ENCODE data around the gene PEX12.

PEX12 gene

DNA sequence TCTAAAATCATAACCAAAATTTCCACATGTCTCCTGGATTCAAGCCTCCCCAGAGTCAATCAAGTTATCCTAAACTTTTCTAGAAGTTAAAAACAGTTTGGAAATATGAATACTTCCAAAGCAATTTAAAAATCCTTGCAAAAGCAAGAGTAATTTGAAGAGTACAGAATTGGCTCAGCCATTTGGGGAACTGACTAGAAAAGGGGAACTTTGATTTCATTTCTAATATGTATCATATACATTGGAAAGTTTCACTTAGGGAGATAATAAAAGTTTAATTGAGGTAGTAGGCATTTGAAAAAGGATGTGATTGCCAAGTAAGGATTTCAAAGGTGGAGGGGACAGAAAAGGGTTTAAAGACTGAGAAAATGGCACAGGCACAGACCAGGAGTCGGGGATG lies 31.9 kb downstream of the PEX12 start:
- H3K27ac ChIP-seq = no peak overlapping the region
- TF ChIP-seq, protein P1, sequence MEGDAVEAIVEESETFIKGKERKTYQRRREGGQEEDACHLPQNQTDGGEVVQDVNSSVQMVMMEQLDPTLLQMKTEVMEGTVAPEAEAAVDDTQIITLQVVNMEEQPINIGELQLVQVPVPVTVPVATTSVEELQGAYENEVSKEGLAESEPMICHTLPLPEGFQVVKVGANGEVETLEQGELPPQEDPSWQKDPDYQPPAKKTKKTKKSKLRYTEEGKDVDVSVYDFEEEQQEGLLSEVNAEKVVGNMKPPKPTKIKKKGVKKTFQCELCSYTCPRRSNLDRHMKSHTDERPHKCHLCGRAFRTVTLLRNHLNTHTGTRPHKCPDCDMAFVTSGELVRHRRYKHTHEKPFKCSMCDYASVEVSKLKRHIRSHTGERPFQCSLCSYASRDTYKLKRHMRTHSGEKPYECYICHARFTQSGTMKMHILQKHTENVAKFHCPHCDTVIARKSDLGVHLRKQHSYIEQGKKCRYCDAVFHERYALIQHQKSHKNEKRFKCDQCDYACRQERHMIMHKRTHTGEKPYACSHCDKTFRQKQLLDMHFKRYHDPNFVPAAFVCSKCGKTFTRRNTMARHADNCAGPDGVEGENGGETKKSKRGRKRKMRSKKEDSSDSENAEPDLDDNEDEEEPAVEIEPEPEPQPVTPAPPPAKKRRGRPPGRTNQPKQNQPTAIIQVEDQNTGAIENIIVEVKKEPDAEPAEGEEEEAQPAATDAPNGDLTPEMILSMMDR (IDR thresholded peaks at IDR 0.05) = no peak
- TF ChIP-seq ZFX (IDR thresholded peaks at IDR 0.05; ENCODE audit: borderline replicate concordance) = no peak

- no peak for TF ChIP-seq ZFX (IDR thresholded peaks at IDR 0.05; ENCODE audit: borderline replicate concordance)
- TF ChIP-seq, protein P1 (IDR thresholded peaks at IDR 0.05) = no peak
- H3K27ac ChIP-seq = no peak overlapping the region
Observed at GRCh38 chr17:35545150-35545549, 33.2 kb downstream of the PEX12 start.

- TF ChIP-seq, protein P1 (IDR thresholded peaks at IDR 0.05) = no peak
- no peak for TF ChIP-seq ZFX (IDR thresholded peaks at IDR 0.05; ENCODE audit: borderline replicate concordance)
- H3K27ac ChIP-seq = no peak overlapping the region
Observed at GRCh38 chr17:35543856-35544255, 34.5 kb downstream of the PEX12 start.

GRCh38 chr17:35542990-35543389 lies 35.4 kb downstream of the PEX12 start:
- H3K27ac ChIP-seq = no peak overlapping the region

GRCh38 chr17:35541434-35541833 lies 36.9 kb downstream of the PEX12 start:
- H3K27ac ChIP-seq = no peak overlapping the region
- no peak for TF ChIP-seq ZFX (IDR thresholded peaks at IDR 0.05; ENCODE audit: borderline replicate concordance)
- TF ChIP-seq, protein P1 (IDR thresholded peaks at IDR 0.05) = no peak

More at GRCh38 chr17:35542990-35543389, 35.4 kb downstream of the PEX12 start:
- TF ChIP-seq ZFX (IDR thresholded peaks at IDR 0.05; ENCODE audit: borderline replicate concordance) = no peak
- TF ChIP-seq, protein P1 (IDR thresholded peaks at IDR 0.05) = no peak

DNA sequence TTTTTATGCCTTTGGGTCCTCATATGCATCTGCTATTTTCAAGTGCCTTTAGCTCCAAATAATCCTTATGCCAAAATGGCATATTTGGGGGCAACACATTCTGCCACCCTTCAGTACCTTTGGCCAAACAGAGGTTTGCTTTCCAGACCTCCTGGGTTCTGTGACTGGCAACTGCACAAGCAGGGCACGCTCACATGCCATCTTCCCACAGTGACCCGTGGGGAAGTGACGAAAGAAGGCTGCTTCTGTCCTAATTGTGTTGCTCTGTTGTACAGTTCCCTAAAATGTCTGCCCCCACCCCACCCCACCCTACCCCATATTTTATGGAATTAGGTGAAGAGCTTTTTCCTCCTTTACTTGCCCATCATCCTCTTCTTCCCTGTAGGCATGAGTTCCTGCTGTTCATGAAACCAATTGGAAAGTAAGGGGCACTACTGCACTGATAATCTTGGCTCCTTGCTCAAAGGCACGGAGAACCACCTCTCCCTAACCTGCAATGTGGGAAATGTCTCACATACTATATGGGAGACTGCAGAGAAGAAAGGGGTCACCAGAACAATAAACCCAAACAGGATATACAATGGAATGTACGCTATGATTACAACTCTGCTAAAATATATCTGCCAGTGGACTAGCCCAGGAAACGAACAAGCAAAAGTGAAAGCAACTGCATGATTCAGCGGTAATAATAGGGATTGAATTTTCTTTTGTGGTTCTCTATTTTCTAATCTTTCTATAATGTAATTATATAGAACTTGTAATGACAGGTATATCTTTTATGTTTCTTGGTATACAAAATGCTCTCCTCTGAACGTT lies 37.6 kb downstream of the PEX12 start:
- TF ChIP-seq, protein P1 (IDR thresholded peaks at IDR 0.05) = no peak
- TF ChIP-seq ZFX (IDR thresholded peaks at IDR 0.05; ENCODE audit: borderline replicate concordance) = no peak
- H3K27ac ChIP-seq = no peak overlapping the region

DNA sequence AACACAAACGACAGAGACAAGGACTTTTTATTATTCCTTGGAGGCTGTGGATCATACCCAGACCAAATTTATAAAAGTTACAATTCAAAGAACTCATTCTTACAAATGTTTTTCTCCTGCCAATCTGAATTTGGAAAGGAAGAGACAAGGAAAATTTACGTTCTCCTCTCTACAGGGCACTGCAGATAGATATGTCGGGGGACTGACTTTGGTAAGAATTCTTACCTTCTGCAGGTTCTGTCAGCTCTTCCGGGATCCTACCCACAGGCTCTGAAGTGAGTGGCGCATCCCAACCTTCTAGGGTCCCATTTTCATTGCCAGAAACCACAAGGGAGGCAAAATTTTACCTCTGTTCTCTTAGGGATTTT lies 38.7 kb downstream of the PEX12 start:
- no peak overlapping the region for H3K27ac ChIP-seq
- TF ChIP-seq, protein P1 (IDR thresholded peaks at IDR 0.05) = peak; percentile 71
- TF ChIP-seq ZFX (IDR thresholded peaks at IDR 0.05; ENCODE audit: borderline replicate concordance) = no peak
